HEK293T (cell line): ENCODE data around the gene MORN1.

Experiments used
- ARNT ChIP-seq: fragments of 450-650 bp; IDR thresholded peaks from 2 replicates; pipeline ENCODE4 v1.6.1; 2017; ENCODE audit warnings: mild to moderate bottlenecking
- BHLHE40 ChIP-seq: fragments of 450-650 bp; IDR thresholded peaks from 2 replicates; pipeline ENCODE4 v1.6.1; 2016; ENCODE audit warnings: mild to moderate bottlenecking, moderate library complexity, borderline replicate concordance
- ELF4 ChIP-seq: fragments of 450-650 bp; IDR thresholded peaks from 2 replicates; pipeline ENCODE4 v1.6.1; 2017; ENCODE audit warnings: antibody characterized with exemption
- FOXK2 ChIP-seq: fragments of 450-650 bp; IDR thresholded peaks from 2 replicates; pipeline ENCODE4 v1.6.1; 2016; ENCODE audit warnings: mild to moderate bottlenecking
- FOXM1 ChIP-seq: fragments of 450-650 bp; IDR thresholded peaks from 2 replicates; pipeline ENCODE4 v1.6.1; 2017; ENCODE audit warnings: mild to moderate bottlenecking, borderline replicate concordance
- NFRKB ChIP-seq: fragments of 450-650 bp; IDR thresholded peaks from 2 replicates; pipeline ENCODE4 v1.6.1; 2016; ENCODE audit warnings: mild to moderate bottlenecking, moderate library complexity
- PKNOX1 ChIP-seq: fragments of 450-650 bp; IDR thresholded peaks from 2 replicates; pipeline ENCODE4 v1.6.1; 2016
- SP1 ChIP-seq: fragments of 450-650 bp; IDR thresholded peaks from 2 replicates; pipeline ENCODE4 v1.6.1; 2017
- SUZ12 ChIP-seq: fragments of 450-650 bp; IDR thresholded peaks from 2 replicates; pipeline ENCODE4 v1.6.1; 2016; ENCODE audit warnings: mild to moderate bottlenecking

GRCh38 chr1:2319291-2319690 lies 72.1 kb downstream of the MORN1 start:
- TF ChIP-seq NFRKB: no peak
- TF ChIP-seq FOXM1: no peak
- TF ChIP-seq SP1: no peak
- TF ChIP-seq SUZ12: no peak
- TF ChIP-seq ELF4: no peak
- TF ChIP-seq FOXK2: no peak
- TF ChIP-seq PKNOX1: no peak
- TF ChIP-seq ARNT: no peak
- no peak for TF ChIP-seq BHLHE40
